H1 (cell line): ENCODE results near the gene RPS27A. TPM values are rescaled to one million over a fixed set of nuclear protein-coding genes. Genes with fewer than 3 reads are reported as not detected.
"Not testable (repeated sequence)": the region's sequence is repeated elsewhere in the genome, so short reads cannot be mapped to it uniquely, and the experiment has no call there.

ENCODE experiments used
- CTCF ChIA-PET: fragments of 300-600 bp; sonication (Branson Sonifier 250); formaldehyde crosslinking; loops from one replicate; lab custom pipeline; 2021; ENCODE audit not compliant: partially characterized antibody; lab: Charles Lee
- POLR2A ChIA-PET: fragments of 300-600 bp; sonication (Branson Sonifier 250); formaldehyde crosslinking; loops from one replicate; lab custom pipeline; 2021; ENCODE audit warnings: inconsistent platforms; ENCODE audit not compliant: partially characterized antibody; lab: Charles Lee
- DNase-seq, 2 experiments: peaks; one replicate each; pipeline versions ENCODE4 v3.0.0 to v3.0.0-alpha.2; 2010 to 2022; ENCODE audit warnings: low spot score in 2 of 2, low read depth in 1 of 2, mixed read lengths in 1 of 2
- FAIRE-seq: peaks from 2 replicates; lab custom pipeline; 2011; peaks lifted over from hg19 to GRCh38; lab: Jason Lieb, UNC
- H2AFZ ChIP-seq: 2 replicates; pipeline ENCODE4 v1.8.1; 2012; ENCODE audit warnings: low read length, inconsistent platforms
- H2AK5ac ChIP-seq: 2 replicates; pipeline ENCODE4 v1.6.1; 2013; ENCODE audit warnings: low read depth, low read length
- H2BK120ac ChIP-seq: replicated peaks from 2 replicates; pipeline ENCODE3; 2013; ENCODE audit warnings: low read depth, low read length, inconsistent platforms
- H2BK12ac ChIP-seq: 2 replicates; pipeline ENCODE4 v1.6.1; 2013; ENCODE audit warnings: low read depth, low read length
- H2BK15ac ChIP-seq: 2 replicates; pipeline ENCODE4 v1.6.1; 2013; ENCODE audit warnings: low read length
- H2BK20ac ChIP-seq: 2 replicates; pipeline ENCODE4 v1.6.1; 2013; ENCODE audit warnings: low read length
- H2BK5ac ChIP-seq: 2 replicates; pipeline ENCODE4 v1.6.1; 2013; ENCODE audit warnings: low read depth, low read length
- H3K14ac ChIP-seq: 2 replicates; pipeline ENCODE4 v1.6.1; 2013; ENCODE audit warnings: inconsistent platforms; ENCODE audit not compliant: insufficient read length
- H3K18ac ChIP-seq: 2 replicates; pipeline ENCODE4 v1.6.1; 2013; ENCODE audit warnings: low read length; ENCODE audit errors: extremely low read depth
- H3K23ac ChIP-seq: 2 replicates; pipeline ENCODE4 v1.6.1; 2013; ENCODE audit warnings: inconsistent platforms; ENCODE audit not compliant: insufficient read length
- H3K23me2 ChIP-seq: 2 replicates; pipeline ENCODE4 v1.6.1; 2013; ENCODE audit warnings: low read depth, low read length
- H3K27ac ChIP-seq: 2 replicates; pipeline ENCODE4 v1.6.1; 2011; ENCODE audit warnings: low read depth, low read length, inconsistent platforms
- H3K27me3 ChIP-seq, 4 experiments: replicated peaks in 1 of 4; 1 replicate in 1 of 4; 2 replicates in 3 of 4; pipeline versions ENCODE4 v1.6.1 to v1.8.1; 2011 to 2013; ENCODE audit warnings: low read length in 3 of 4, mild to moderate bottlenecking in 3 of 4, inconsistent platforms in 2 of 4, mixed read lengths in 2 of 4, moderate library complexity in 1 of 4; ENCODE audit not compliant: control insufficient read depth in 3 of 4, insufficient read depth in 3 of 4; ENCODE audit errors: extremely low read depth in 1 of 4
- H3K36me3 ChIP-seq, 4 experiments: 2 replicates each; pipeline versions ENCODE4 v1.6.1 to v1.8.1; 2011 to 2013; ENCODE audit warnings: mild to moderate bottlenecking in 4 of 4, low read length in 3 of 4, moderate library complexity in 2 of 4, control low read depth in 1 of 4, inconsistent platforms in 1 of 4; ENCODE audit not compliant: insufficient read depth in 4 of 4, control insufficient read depth in 2 of 4
- H3K4ac ChIP-seq: replicated peaks from 2 replicates; pipeline ENCODE3; 2013; ENCODE audit warnings: low read length, low read depth, mixed read lengths, inconsistent platforms; ENCODE audit not compliant: insufficient read length
- H3K4me1 ChIP-seq, 4 experiments: replicated peaks in 1 of 4; 1 replicate in 1 of 4; 2 replicates in 3 of 4; pipeline versions ENCODE4 v1.6.1 to v1.8.1; 2011 to 2013; ENCODE audit warnings: low read length in 3 of 4, inconsistent platforms in 2 of 4, mixed read lengths in 1 of 4; ENCODE audit not compliant: insufficient read depth in 4 of 4, control insufficient read depth in 3 of 4
- H3K4me2 ChIP-seq, 2 experiments: 2 replicates each; pipeline versions ENCODE4 v1.6.1 to v1.8.1; 2011 to 2013; ENCODE audit warnings: low read depth in 2 of 2, low read length in 2 of 2, control low read depth in 1 of 2, inconsistent platforms in 1 of 2, mild to moderate bottlenecking in 1 of 2; ENCODE audit not compliant: insufficient read depth in 1 of 2
- H3K4me3 ChIP-seq, 4 experiments: fragments of 200-600, 300-600 bp in 1 of 4; sonication (generic), shearing (Covaris generic), sonication (Bioruptor Twin) in 1 of 4; 2 replicates each; pipeline versions ENCODE4 v1.5.1 to v1.8.1; 2011 to 2016; ENCODE audit warnings: low read length in 4 of 4, low read depth in 3 of 4, control low read depth in 2 of 4, inconsistent platforms in 2 of 4, mild to moderate bottlenecking in 2 of 4, mixed read lengths in 1 of 4, moderate library complexity in 1 of 4; ENCODE audit not compliant: insufficient read depth in 2 of 4; ENCODE audit errors: extremely low read depth in 1 of 4
- H3K56ac ChIP-seq: replicated peaks from 2 replicates; pipeline ENCODE3; 2013; ENCODE audit warnings: low read depth, mild to moderate bottlenecking, mixed read lengths, low read length, inconsistent platforms; ENCODE audit not compliant: insufficient read length
- H3K79me1 ChIP-seq: 2 replicates; pipeline ENCODE4 v1.6.1; 2013; ENCODE audit warnings: low read depth, low read length, control low read depth
- H3K79me2 ChIP-seq, 2 experiments: 2 replicates each; pipeline versions ENCODE4 v1.6.1 to v1.8.1; 2012 to 2013; ENCODE audit warnings: low read length in 2 of 2, mild to moderate bottlenecking in 2 of 2, inconsistent platforms in 1 of 2; ENCODE audit not compliant: insufficient read depth in 2 of 2, control insufficient read depth in 1 of 2
- H3K9ac ChIP-seq, 4 experiments: replicated peaks in 1 of 4; 1 replicate in 1 of 4; 2 replicates in 3 of 4; pipeline versions ENCODE4 v1.6.1 to v1.8.1; 2011 to 2013; ENCODE audit warnings: low read depth in 3 of 4, low read length in 3 of 4, control low read depth in 2 of 4, mild to moderate bottlenecking in 2 of 4, moderate library complexity in 2 of 4, inconsistent platforms in 1 of 4; ENCODE audit errors: extremely low read depth in 1 of 4
- H3K9me3 ChIP-seq, 2 experiments: 2 replicates each; pipeline versions ENCODE4 v1.6.1 to v1.8.1; 2012 to 2013; ENCODE audit warnings: mild to moderate bottlenecking in 2 of 2, moderate library complexity in 2 of 2, control low read depth in 1 of 2, inconsistent platforms in 1 of 2, low read depth in 1 of 2, low read length in 1 of 2, mixed read lengths in 1 of 2; ENCODE audit not compliant: insufficient read depth in 2 of 2
- H4K20me1 ChIP-seq, 2 experiments: replicated peaks in 1 of 2; 2 replicates each; pipeline versions ENCODE3 to v1.8.1; 2011 to 2013; ENCODE audit warnings: inconsistent platforms in 2 of 2, low read length in 2 of 2, mild to moderate bottlenecking in 1 of 2; ENCODE audit not compliant: insufficient read depth in 2 of 2, control insufficient read depth in 1 of 2
- H4K5ac ChIP-seq: 2 replicates; pipeline ENCODE4 v1.6.1; 2013; ENCODE audit warnings: low read length, low read depth, mixed read lengths, inconsistent platforms; ENCODE audit not compliant: insufficient read length
- H4K8ac ChIP-seq: 2 replicates; pipeline ENCODE4 v1.8.0; 2013; ENCODE audit warnings: mild to moderate bottlenecking, moderate library complexity, low read length, inconsistent platforms; ENCODE audit not compliant: insufficient read depth; ENCODE audit errors: extremely low read depth
- H4K91ac ChIP-seq: replicated peaks from 2 replicates; pipeline ENCODE3; 2013; ENCODE audit warnings: low read length, mixed read lengths, inconsistent platforms; ENCODE audit not compliant: insufficient read length
- ASH2L ChIP-seq: fragments of 200-600, 300-600 bp; sonication (generic); IDR thresholded peaks from one replicate; pipeline ENCODE4 v1.7.1; 2017; ENCODE audit warnings: low read length
- HDAC2 ChIP-seq, 2 experiments: fragments of 300-600 bp in 1 of 2; sonication (generic) in 1 of 2; IDR thresholded peaks; 2 replicates each; pipeline ENCODE4 v1.6.1; 2011 to 2012; ENCODE audit warnings: low read depth in 2 of 2, low read length in 2 of 2, mild to moderate bottlenecking in 2 of 2, moderate library complexity in 2 of 2, borderline replicate concordance in 1 of 2, inconsistent platforms in 1 of 2
- POLR2A ChIP-seq, 2 experiments: IDR thresholded peaks; 1 replicate in 1 of 2; 2 replicates in 1 of 2; pipeline ENCODE4 v1.6.1; 2011; ENCODE audit warnings: low read depth in 2 of 2, low read length in 2 of 2, mild to moderate bottlenecking in 2 of 2; ENCODE audit errors: control extremely low read depth in 1 of 2
- SP1 ChIP-seq: IDR thresholded peaks from 2 replicates; pipeline ENCODE4 v1.6.1; 2011; ENCODE audit warnings: low read depth, low read length
- WGBS, 2 experiments: shearing (Covaris generic) in 1 of 2; methylation state at CpG; one replicate each; pipeline versions ENCODE4 v1.1.6 to v1.1.7; 2013 to 2015; ENCODE audit warnings: low lambda C conversion rate in 2 of 2, mixed read lengths in 2 of 2, inconsistent platforms in 1 of 2, low coverage in 1 of 2, missing lambda C conversion rate in 1 of 2; ENCODE audit not compliant: insufficient replicate concordance in 2 of 2, insufficient coverage in 1 of 2, insufficient read length in 1 of 2; ENCODE audit errors: extremely low coverage in 1 of 2, missing lambda C conversion rate in 1 of 2; 5-methylcytosine and 5-hydroxymethylcytosine counted together
- polyA plus RNA-seq, 7 experiments: library from polyadenylated mRNA; depleted of rRNA in 3 of 7; stranded (reverse) in 5 of 7; unstranded in 2 of 7; fragments of >200 nt in 5 of 7; fragments of 200-250 nt in 2 of 7; gene quantifications; 1 replicate in 5 of 7; 2 replicates in 1 of 7; 4 replicates in 1 of 7; pipeline versions ENCODE4 v1.2.1 to v1.2.3, GENCODE V29; 2011 to 2013; ENCODE audit warnings: missing spikeins in 2 of 7, mixed read lengths in 2 of 7
- total RNA-seq: library from RNA; stranded (reverse); fragmentation: NEBNext Ultra II Directional; extraction: Animal tissue kit (Norgen Biotek cat#: 25700); gene quantifications from 2 replicates; pipeline ENCODE4 v1.2.1, GENCODE V29; 2021

The RPS27A gene
- total and polyA plus RNA-seq, 2 of the 8 experiments (the other 6 are each of a cell fraction or from before 2014, with no cell fraction given) = 1,431 to 1,682 TPM

DNA sequence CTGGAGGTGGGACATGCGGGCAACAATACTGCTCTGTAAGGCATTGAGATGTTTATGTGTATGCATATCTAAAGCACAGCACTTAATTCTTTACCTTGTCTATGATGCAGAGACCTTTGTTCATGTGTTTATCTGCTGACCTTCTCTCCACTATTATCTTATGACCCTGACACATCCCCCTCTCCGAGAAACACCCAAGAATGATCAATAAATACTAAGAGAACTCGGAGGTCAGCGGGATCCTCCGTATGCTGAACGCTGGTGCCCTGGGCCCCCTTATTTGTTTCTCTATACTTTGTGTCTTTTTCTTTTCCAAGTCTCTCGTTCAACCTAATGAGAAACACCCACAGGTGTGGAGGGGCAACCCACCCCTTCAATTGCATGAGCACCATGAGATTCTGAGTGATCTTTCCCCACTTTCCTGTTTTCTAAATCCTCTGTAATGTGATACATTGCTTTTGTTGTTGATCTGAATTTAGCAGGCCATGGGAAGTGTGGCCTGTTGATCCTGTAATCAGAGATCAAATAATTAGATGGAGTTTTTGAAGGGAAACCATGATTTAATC is 47.5 kb downstream of the RPS27A start:
- peak overlapping the region; percentile 79 for H2BK120ac ChIP-seq
- H3K4ac ChIP-seq, H3K79me2 ChIP-seq, H3K14ac ChIP-seq, H4K91ac ChIP-seq, H3K23ac ChIP-seq, H4K20me1 ChIP-seq, H3K79me1 ChIP-seq, H2BK15ac ChIP-seq, FAIRE-seq, H3K23me2 ChIP-seq, H4K8ac ChIP-seq, H3K36me3 ChIP-seq, H3K27me3 ChIP-seq, H3K18ac ChIP-seq, H2AFZ ChIP-seq, H3K9me3 ChIP-seq, DNase-seq, H2AK5ac ChIP-seq: not testable (repeated sequence)
- peak overlapping the region; percentile 67 for H4K5ac ChIP-seq
- ChIA-PET POLR2A (interaction anchor here (0.8 to 1.3 kb wide), 4 partner anchors 45 to 116 kb away, joined by 3 to 4 read pairs (median 3); no protein-coding TSS in a partner anchor), CTCF (interaction anchor here (1.4 kb wide), 1 partner anchor 112 kb away, joined by 3 read pairs; no protein-coding TSS in a partner anchor)
- peak overlapping the region; percentile 74; the same call in 1 of the 2 replicates for H3K27ac ChIP-seq
- H3K4me2 ChIP-seq = peak overlapping the region; percentile 45 to 49
- H2BK20ac ChIP-seq = 0 out of 2 replicates have a peak overlapping the region, but pooled peaks have one; percentile 6
- H3K9ac ChIP-seq = peak overlapping the region in 2 of 4 experiments; percentile 51 to 54; a peak in 3 of 7 replicates
- WGBS, 2 experiments = 4% methylated on average over 7 of the region's 7 CpGs; no CpG with 5 or more reads in 1 of the 2 experiments
- peak overlapping the region in 1 of 4 experiments; percentile 30; a peak in 2 of 8 replicates for H3K4me3 ChIP-seq
- TF ChIP-seq HDAC2 (IDR thresholded peaks at IDR 0.05; ENCODE audit: borderline replicate concordance in 1 of 2, low read depth in 2 of 2, low read length in 2 of 2) (peak in 1 of 2 experiments; percentile 18; a peak in 1 of 4 replicates), SP1 (0 out of 2 replicates have a peak, but pooled peaks have one; percentile 8), POLR2A (IDR thresholded peaks at IDR 0.05; ENCODE audit: control extremely low read depth in 1 of 2, low read depth in 2 of 2, low read length in 2 of 2) (peak in 1 of 2 experiments; percentile 71; a peak in 2 of 3 replicates), ASH2L (peak; percentile 28)
- peak overlapping the region; percentile 16 for H3K56ac ChIP-seq
- H2BK5ac ChIP-seq = peak overlapping the region; percentile 50; the same call in 1 of the 2 replicates
- peaks cover 3 to 18% (median 5%) of the 10 kb centered on the region in 4 experiments; a peak in 5 of 7 replicates for H3K4me1 ChIP-seq
- H2BK12ac ChIP-seq = peak overlapping the region; percentile 98
